Gastrocnemius medialis (tissue), 4 donors: ENCODE measurements around the gene EMC10.

ENCODE experiments used
- CTCF ChIP-seq, 5 experiments: fragments of 450-650 bp in 3 of 5; fragments of 200-600 bp in 2 of 5; sonication (generic) in 2 of 5; IDR thresholded peaks in 4 of 5; conservative IDR thresholded peaks in 1 of 5; 1 replicate in 4 of 5; 2 replicates in 1 of 5; pipeline ENCODE4 v1.5.1; 2016 to 2019; ENCODE audit warnings: antibody characterized with exemption in 5 of 5, mild to moderate bottlenecking in 3 of 5, moderate library complexity in 3 of 5
- POLR2A ChIP-seq, 2 donors: fragments of 450-650 bp; IDR thresholded peaks; one replicate each; pipeline ENCODE4 v1.6.1; 2017; ENCODE audit warnings: antibody characterized with exemption in 2 of 2, mild to moderate bottlenecking in 2 of 2, moderate library complexity in 2 of 2

- TF ChIP-seq CTCF (IDR thresholded peaks at IDR 0.05 in 4 of 5, conservative IDR thresholded peaks at IDR 0.05 in 1 of 5) (no peak), POLR2A (IDR thresholded peaks at IDR 0.05) (peak in 1 of 2 donors; percentile 60)
Measured at GRCh38 chr19:50476224-50476906, at the start of gene EMC10, which contains the start of gene GARIN5A.
